GM23248 (cell line): Measurements from ENCODE around the gene ETFA. TPM values are rescaled to one million over a fixed set of nuclear protein-coding genes. Genes with fewer than 3 reads are reported as not detected.
A peak's percentile ranks its signal among the peaks of the same experiment; 100 is the strongest.

Source experiments
- DNase-seq: peaks from one replicate; pipeline ENCODE4 v3.0.0-alpha.2; 2015
- H2AFZ ChIP-seq: fragments of 200-600 bp; sonication (generic); 2 replicates; pipeline ENCODE4 v1.6.1; 2016; ENCODE audit warnings: antibody characterized with exemption
- H3F3A ChIP-seq: fragments of 200-600 bp; sonication (generic); 2 replicates; pipeline ENCODE4 v1.6.1; 2016; ENCODE audit warnings: mild to moderate bottlenecking, antibody characterized with exemption, mixed run types; ENCODE audit not compliant: insufficient read depth
- H3K27ac ChIP-seq: fragments of 200-600 bp; sonication (generic); 2 replicates; pipeline ENCODE4 v1.5.1; 2016; ENCODE audit warnings: mild to moderate bottlenecking
- H3K27me3 ChIP-seq: fragments of 200-600 bp; sonication (generic); replicated peaks from 2 replicates; pipeline ENCODE4 v1.6.1; 2016; ENCODE audit warnings: mild to moderate bottlenecking; ENCODE audit not compliant: insufficient read depth
- H3K36me3 ChIP-seq: fragments of 200-600 bp; sonication (generic); 2 replicates; pipeline ENCODE4 v1.6.1; 2016; ENCODE audit warnings: low read depth, mild to moderate bottlenecking
- H3K4me1 ChIP-seq: fragments of 200-600 bp; sonication (generic); 2 replicates; pipeline ENCODE4 v1.6.1; 2016; ENCODE audit warnings: mild to moderate bottlenecking; ENCODE audit not compliant: insufficient read depth
- H3K4me2 ChIP-seq: fragments of 200-600 bp; sonication (generic); one replicate; pipeline ENCODE4 v1.6.1; 2016; ENCODE audit warnings: mild to moderate bottlenecking; ENCODE audit not compliant: unreplicated experiment
- H3K4me3 ChIP-seq: fragments of 200-600 bp; sonication (generic); 2 replicates; pipeline ENCODE4 v1.5.1; 2016; ENCODE audit warnings: mild to moderate bottlenecking
- H3K79me2 ChIP-seq: fragments of 200-600 bp; sonication (generic); 2 replicates; pipeline ENCODE4 v1.6.1; 2016; ENCODE audit warnings: mild to moderate bottlenecking; ENCODE audit not compliant: insufficient read depth
- H3K9ac ChIP-seq: fragments of 200-600 bp; sonication (generic); 2 replicates; pipeline ENCODE4 v1.6.1; 2016; ENCODE audit warnings: mild to moderate bottlenecking
- H3K9me2 ChIP-seq: fragments of 200-600 bp; sonication (generic); 2 replicates; pipeline ENCODE4 v1.6.1; 2016; ENCODE audit warnings: mixed run types, mild to moderate bottlenecking, moderate library complexity; ENCODE audit not compliant: insufficient read depth
- H3K9me3 ChIP-seq: fragments of 200-600 bp; sonication (generic); one replicate; pipeline ENCODE4 v1.6.1; 2017; ENCODE audit warnings: low read depth
- H4K20me1 ChIP-seq: fragments of 200-600 bp; sonication (generic); 2 replicates; pipeline ENCODE4 v1.6.0; 2016; ENCODE audit not compliant: insufficient read depth
- EZH2 ChIP-seq: fragments of 200-600 bp; sonication (generic); IDR thresholded peaks from 2 replicates; pipeline ENCODE4 v1.6.1; 2018; ENCODE audit warnings: antibody characterized with exemption, mild to moderate bottlenecking; ENCODE audit not compliant: insufficient read depth, poor library complexity, severe bottlenecking
- EZH2phosphoT487 ChIP-seq: fragments of 200-600 bp; sonication (generic); IDR thresholded peaks from 2 replicates; pipeline ENCODE4 v1.6.1; 2018; ENCODE audit warnings: antibody characterized with exemption, moderate library complexity, mild to moderate bottlenecking, low read depth; ENCODE audit not compliant: insufficient read depth
- WGBS, 2 experiments: methylation state at CpG; one replicate each; pipeline ENCODE4 v1.1.6; 2015 to 2017; ENCODE audit warnings: low lambda C conversion rate in 2 of 2, low coverage in 1 of 2; ENCODE audit errors: missing lambda C conversion rate in 2 of 2; 5-methylcytosine and 5-hydroxymethylcytosine counted together
- in situ Hi-C: fragments of 300-500 bp; cut with MboI; formaldehyde crosslinking; loops from 2 replicates; pipeline ENCODE4 v1.15.0; 2020
- polyA plus RNA-seq: library from polyadenylated mRNA; unstranded; fragments of >200 nt; fragmentation: Nextera tagmentation; extraction: Ambion mirVana; gene quantifications from 2 replicates; pipeline ENCODE4 v1.2.1, GENCODE V29; 2016
- total RNA-seq: library from RNA; depleted of rRNA; stranded (reverse); fragments of >200 nt; shearing (Covaris generic); gene quantifications from 2 replicates; pipeline ENCODE4 v1.2.3, GENCODE V29; 2014

Gene ETFA
- total and polyA plus RNA-seq, 2 experiments from 2014 or later = 94.8 to 141 TPM

- Histone ChIP-seq H3K9me2 (no peaks in the 10 kb centered on the region), H3K9ac (no peak overlapping the region), H2AFZ (no peak overlapping the region), H3K4me1 (no peaks in the 10 kb centered on the region), H4K20me1 (no peaks in the 10 kb centered on the region), H3F3A (peaks cover 2% of the 10 kb centered on the region; the same call in 1 of the 2 replicates), H3K9me3 (no peaks in the 10 kb centered on the region), H3K4me2 (no peak overlapping the region), H3K27me3 (no peaks in the 10 kb centered on the region), H3K36me3 (no peaks in the 10 kb centered on the region), H3K27ac (no peak overlapping the region), H3K79me2 (no peaks in the 10 kb centered on the region), H3K4me3 (no peak overlapping the region)
- DNase-seq = no peak
- no peak for TF ChIP-seq EZH2phosphoT487
- no peak for TF ChIP-seq EZH2
- in situ Hi-C loops = no loop called here
- WGBS, 2 experiments = 75 to 76% methylated on average over 3 of the region's 3 CpGs
Measured at GRCh38 chr15:76354823-76355440, 43.7 kb upstream of the ETFA start.

- 91 to 92% methylated on average over 10 of the region's 10 CpGs for WGBS, 2 experiments
- TF ChIP-seq EZH2phosphoT487 (no peak), EZH2 (no peak)
- in situ Hi-C loops = no loop called here
- Histone ChIP-seq H3K36me3 (no peaks in the 10 kb centered on the region), H3K9me2 (no peaks in the 10 kb centered on the region), H3K79me2 (no peaks in the 10 kb centered on the region), H3K4me1 (no peaks in the 10 kb centered on the region), H3K4me2 (no peak overlapping the region), H3K27me3 (no peaks in the 10 kb centered on the region), H3K27ac (no peak overlapping the region), H4K20me1 (no peaks in the 10 kb centered on the region), H3F3A (peaks cover 7% of the 10 kb centered on the region; the same call in 1 of the 2 replicates), H3K9ac (no peak overlapping the region), H3K9me3 (no peaks in the 10 kb centered on the region), H2AFZ (no peak overlapping the region), H3K4me3 (no peak overlapping the region)
- no peak for DNase-seq
Measured at GRCh38 chr15:76353903-76354302, 42.6 kb upstream of the ETFA start.

GRCh38 chr15:76353023-76353577 lies 41.8 kb upstream of the ETFA start:
- no peak overlapping the region for H2AFZ ChIP-seq
- TF ChIP-seq EZH2phosphoT487 (no peak), EZH2 (no peak)

GRCh38 chr15:76349301-76350070 lies 38.2 kb upstream of the ETFA start:
- Histone ChIP-seq H3K9ac (no peak overlapping the region), H3K4me2 (no peak overlapping the region), H2AFZ (no peak overlapping the region), H3K36me3 (no peaks in the 10 kb centered on the region), H4K20me1 (no peaks in the 10 kb centered on the region), H3K27ac (no peak overlapping the region), H3K9me3 (no peaks in the 10 kb centered on the region), H3K4me3 (no peak overlapping the region), H3K79me2 (no peaks in the 10 kb centered on the region), H3F3A (peaks cover 7% of the 10 kb centered on the region; the same call in 1 of the 2 replicates), H3K9me2 (no peaks in the 10 kb centered on the region), H3K27me3 (peaks cover 24% of the 10 kb centered on the region), H3K4me1 (no peaks in the 10 kb centered on the region)
- TF ChIP-seq EZH2phosphoT487 (no peak), EZH2 (no peak)
- peak; percentile 48 for DNase-seq
- in situ Hi-C loops = no loop called here
- WGBS, 2 experiments = 92 to 98% methylated on average over 1 of the region's 1 CpG

More at GRCh38 chr15:76353023-76353577, 41.8 kb upstream of the ETFA start:
- H3K9me2 ChIP-seq = no peaks in the 10 kb centered on the region
- no peaks in the 10 kb centered on the region for H3K27me3 ChIP-seq
- H3K9me3 ChIP-seq = no peaks in the 10 kb centered on the region
- peaks cover 7% of the 10 kb centered on the region; the same call in 1 of the 2 replicates for H3F3A ChIP-seq
- no peak overlapping the region for H3K4me3 ChIP-seq
- 97 to 100% methylated on average over 1 of the region's 1 CpG for WGBS, 2 experiments
- DNase-seq = no peak
- H3K27ac ChIP-seq = no peak overlapping the region
- no peaks in the 10 kb centered on the region for H3K4me1 ChIP-seq
- H4K20me1 ChIP-seq = no peaks in the 10 kb centered on the region
- H3K9ac ChIP-seq = no peak overlapping the region
- in situ Hi-C loops = no loop called here
- no peaks in the 10 kb centered on the region for H3K79me2 ChIP-seq
- no peak overlapping the region for H3K4me2 ChIP-seq
- no peaks in the 10 kb centered on the region for H3K36me3 ChIP-seq
